ENCODE data around the gene LBH.
A peak's percentile ranks its signal among the peaks of the same experiment; 100 is the strongest.

LBH gene

DNA sequence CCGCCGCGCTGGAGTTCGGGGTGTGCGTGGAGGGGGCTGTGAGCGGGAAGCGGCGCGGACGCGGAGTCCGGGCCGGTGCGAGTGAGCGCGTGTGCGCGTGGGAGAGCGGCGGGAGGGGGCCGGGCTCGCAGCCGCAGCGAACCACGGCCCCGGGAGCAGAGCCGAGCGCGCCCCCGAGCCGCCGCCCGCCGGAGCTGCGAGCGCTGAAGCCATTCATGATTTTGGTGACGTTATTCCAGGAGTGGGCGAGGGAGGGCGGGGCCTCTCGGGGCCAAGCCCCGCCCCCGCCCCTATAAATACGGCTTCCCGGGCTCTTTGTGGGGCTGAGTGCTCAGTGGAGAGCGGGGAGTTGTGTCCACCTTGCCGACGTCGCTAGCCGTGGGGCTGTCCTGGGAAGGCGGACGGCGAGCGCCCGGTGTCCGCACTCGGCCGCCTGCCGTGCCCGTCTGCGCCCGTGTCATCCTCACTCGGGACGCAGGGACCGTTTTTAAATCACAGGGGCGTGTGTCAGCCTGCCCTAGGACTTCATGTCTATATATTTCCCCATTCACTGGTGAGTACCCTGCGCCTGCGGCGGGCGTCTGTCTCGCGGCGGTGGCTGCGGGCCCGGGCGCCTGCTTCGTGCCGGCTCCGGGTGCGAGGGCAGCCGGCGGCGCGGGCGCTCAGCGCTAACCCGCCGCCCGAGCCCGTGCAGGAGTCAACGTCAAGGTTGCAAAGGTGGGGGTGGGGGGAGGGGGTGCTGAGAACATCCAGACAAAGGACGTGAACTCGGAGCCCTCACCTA, at the start of gene LBH:
TSS of gene LBH (plus strand) at position 323 of the 784 bp plus-strand sequence. CDS start at position 528, 205 bp downstream.
- DNase-seq (ENCODE audit: insufficient read length, low spot score) (peak; percentile 74), FAIRE-seq (no peak)
- TF ChIP-seq, protein P1, sequence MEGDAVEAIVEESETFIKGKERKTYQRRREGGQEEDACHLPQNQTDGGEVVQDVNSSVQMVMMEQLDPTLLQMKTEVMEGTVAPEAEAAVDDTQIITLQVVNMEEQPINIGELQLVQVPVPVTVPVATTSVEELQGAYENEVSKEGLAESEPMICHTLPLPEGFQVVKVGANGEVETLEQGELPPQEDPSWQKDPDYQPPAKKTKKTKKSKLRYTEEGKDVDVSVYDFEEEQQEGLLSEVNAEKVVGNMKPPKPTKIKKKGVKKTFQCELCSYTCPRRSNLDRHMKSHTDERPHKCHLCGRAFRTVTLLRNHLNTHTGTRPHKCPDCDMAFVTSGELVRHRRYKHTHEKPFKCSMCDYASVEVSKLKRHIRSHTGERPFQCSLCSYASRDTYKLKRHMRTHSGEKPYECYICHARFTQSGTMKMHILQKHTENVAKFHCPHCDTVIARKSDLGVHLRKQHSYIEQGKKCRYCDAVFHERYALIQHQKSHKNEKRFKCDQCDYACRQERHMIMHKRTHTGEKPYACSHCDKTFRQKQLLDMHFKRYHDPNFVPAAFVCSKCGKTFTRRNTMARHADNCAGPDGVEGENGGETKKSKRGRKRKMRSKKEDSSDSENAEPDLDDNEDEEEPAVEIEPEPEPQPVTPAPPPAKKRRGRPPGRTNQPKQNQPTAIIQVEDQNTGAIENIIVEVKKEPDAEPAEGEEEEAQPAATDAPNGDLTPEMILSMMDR (IDR thresholded peaks at IDR 0.05; ENCODE audit: insufficient read depth, missing control alignments), result no peak

GRCh38 chr2:30184035-30184434, 47.3 kb upstream of the LBH start:
- FAIRE-seq (no peak), DNase-seq (ENCODE audit: insufficient read length, low spot score) (no peak)
- TF ChIP-seq, protein P1 (IDR thresholded peaks at IDR 0.05; ENCODE audit: insufficient read depth, missing control alignments), result no peak

DNA sequence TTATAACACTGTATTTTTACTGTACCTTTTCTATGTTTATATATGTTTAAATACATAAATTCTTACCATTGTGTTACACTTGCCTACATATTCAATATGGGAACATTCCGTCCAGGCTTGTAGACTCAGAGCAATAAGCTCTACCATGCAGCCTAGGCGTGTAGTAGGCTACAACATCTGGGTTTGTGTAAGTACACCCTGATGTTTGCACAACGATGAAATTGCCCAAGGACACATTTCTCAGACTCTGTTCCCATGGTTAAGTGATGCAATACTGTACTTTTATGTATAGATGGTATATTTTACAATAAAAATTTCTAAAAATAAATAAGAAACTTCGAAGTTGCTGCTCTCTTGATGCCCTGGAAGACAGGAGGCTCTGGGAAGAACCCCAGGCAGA, 46.2 kb upstream of the LBH start:
- FAIRE-seq, result peak; percentile 25

DNA sequence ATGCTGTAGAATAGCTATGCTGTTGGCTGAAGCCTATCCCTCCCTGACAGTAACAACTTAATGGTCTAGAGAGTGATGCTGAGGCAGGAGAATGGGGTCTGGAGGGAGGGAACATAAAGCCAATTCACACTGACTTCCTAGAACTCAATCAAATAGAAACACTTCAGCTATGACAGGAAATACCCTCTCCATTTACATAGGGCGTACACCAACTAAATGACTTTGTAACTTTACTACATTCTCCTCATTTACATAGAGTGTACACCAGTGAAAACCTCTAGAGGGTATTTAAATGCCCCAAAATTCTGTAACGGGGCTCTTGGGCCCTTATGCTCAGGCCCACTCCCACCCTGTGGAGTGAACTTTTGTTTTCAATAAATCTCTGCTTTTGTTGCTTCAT, 43.0 kb upstream of the LBH start:
- TF ChIP-seq, protein P1 (IDR thresholded peaks at IDR 0.05; ENCODE audit: insufficient read depth, missing control alignments), result no peak
- FAIRE-seq, result no peak
- no peak for DNase-seq (ENCODE audit: insufficient read length, low spot score)

More for the DNA sequence above, 46.2 kb upstream of the LBH start:
- no peak for DNase-seq (ENCODE audit: insufficient read length, low spot score)
- TF ChIP-seq, protein P1 (IDR thresholded peaks at IDR 0.05; ENCODE audit: insufficient read depth, missing control alignments), result no peak

DNA sequence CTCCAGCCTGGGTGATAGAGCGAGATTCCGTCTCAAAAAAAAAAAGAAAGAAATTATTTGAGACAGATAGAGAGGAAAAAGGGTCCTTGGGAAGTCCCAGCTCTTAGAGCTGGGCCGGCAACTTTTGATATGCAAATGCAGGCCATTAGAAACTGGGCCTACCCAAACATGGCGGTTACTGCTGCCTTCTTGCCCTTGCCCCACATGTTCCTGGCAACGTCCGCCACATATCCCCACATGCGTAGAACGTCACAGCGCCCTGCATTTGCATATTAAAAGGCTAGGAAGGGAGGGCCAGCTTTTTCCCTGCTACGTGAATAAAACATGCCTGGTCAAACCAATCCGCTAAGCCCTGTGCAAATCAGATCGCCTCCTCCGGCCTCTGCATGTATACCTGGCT, 40.7 kb upstream of the LBH start:
- FAIRE-seq (no peak), DNase-seq (ENCODE audit: insufficient read length, low spot score) (no peak)
- TF ChIP-seq, protein P1 (IDR thresholded peaks at IDR 0.05; ENCODE audit: insufficient read depth, missing control alignments), result no peak

GRCh38 chr2:30191107-30191506, 40.2 kb upstream of the LBH start:
- TF ChIP-seq, protein P1 (IDR thresholded peaks at IDR 0.05; ENCODE audit: insufficient read depth, missing control alignments), result no peak
- DNase-seq (ENCODE audit: insufficient read length, low spot score), result no peak
- no peak for FAIRE-seq

GRCh38 chr2:30191819-30192271, 39.5 kb upstream of the LBH start:
- DNase-seq (ENCODE audit: insufficient read length, low spot score) (no peak), FAIRE-seq (no peak)
- TF ChIP-seq, protein P1 (IDR thresholded peaks at IDR 0.05; ENCODE audit: insufficient read depth, missing control alignments), result no peak

All from D721Med (cell line).